A172 (cell line): ENCODE results near the gene COL1A1. TPM values are rescaled to one million over a fixed set of nuclear protein-coding genes. Genes with fewer than 3 reads are reported as not detected.

ENCODE experiments used
- DNase-seq: peaks from one replicate; pipeline ENCODE4 v3.0.0-alpha.2; 2015; ENCODE audit warnings: low spot score
- total RNA-seq: library from RNA; depleted of rRNA; stranded (reverse); fragments of >200 nt; shearing (Covaris generic); gene quantifications from 2 replicates; pipeline ENCODE4 v1.2.3, GENCODE V29; 2014; rRNA removed

Gene COL1A1
- total RNA-seq: 6.2 and 15.7 TPM in 2 replicates

DNA sequence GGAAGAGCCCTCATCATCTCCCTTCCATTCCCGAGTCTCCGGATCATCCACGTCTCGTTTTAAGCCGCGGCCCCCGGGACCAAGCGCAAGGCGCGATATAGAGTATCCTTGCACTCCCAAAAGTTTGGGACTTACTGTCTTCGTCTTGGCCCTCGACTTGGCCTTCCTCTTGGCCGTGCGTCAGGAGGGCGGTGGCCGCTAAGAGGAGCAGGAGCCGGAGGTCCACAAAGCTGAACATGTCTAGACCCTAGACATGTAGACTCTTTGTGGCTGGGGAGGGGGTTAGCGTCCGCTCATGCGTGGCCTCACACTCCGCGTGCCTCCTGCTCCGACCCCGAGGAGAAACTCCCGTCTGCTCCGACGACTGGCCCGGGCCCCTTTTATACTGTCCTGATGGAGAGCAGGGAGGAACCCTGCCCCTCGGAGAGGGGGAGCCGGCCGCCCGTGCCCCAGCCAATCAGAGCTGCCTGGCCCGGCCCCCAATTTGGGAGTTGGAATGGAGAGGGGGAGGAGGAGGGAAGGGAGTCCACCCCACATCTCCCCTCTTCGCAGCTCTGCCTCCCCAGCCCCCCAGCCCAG is at the start of gene COL1A1:
COL1A1 (minus strand) TSS at position 356 of the 579 bp plus-strand sequence; CDS start at position 238, 118 bp downstream.
- DNase-seq: no peak

DNA sequence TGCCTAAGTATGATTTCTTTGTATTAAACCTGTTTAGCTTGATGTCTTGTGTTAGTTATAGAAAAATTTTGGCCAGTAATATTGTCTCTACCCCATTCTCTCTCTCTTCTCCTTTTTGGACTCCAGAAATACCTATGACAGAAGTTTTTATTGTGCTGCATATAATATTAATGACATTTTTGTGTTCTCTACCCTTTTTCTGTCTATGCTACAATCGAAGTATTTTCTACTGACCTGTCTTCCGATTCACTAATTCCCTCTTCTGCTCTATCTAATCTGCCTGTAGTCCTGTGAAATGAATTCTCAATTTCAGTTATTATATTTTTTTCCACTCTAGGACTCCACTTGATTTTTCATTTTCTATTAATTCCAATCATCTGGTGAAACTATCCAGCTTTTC is 46.8 kb upstream of the COL1A1 start:
- no peak for DNase-seq

DNA sequence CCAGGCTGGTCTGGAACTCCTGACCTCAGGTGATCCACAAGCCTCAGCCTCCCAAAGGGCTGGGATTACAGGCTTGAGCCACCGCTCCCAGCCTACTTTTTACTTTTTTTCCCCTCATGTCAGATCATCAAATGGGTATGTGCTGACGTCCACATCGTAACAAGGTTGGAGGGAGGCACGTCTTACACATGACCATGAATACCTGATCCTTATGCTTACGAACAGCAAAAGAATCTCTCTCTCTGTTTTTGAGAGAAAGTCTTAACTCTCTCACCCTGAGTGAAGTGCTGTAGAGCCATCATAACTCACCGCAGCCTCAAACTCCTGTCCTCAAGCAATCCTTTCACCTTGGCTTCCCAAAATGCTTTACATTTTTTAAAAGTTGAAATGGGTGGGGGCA is 43.3 kb upstream of the COL1A1 start:
- no peak for DNase-seq

DNA sequence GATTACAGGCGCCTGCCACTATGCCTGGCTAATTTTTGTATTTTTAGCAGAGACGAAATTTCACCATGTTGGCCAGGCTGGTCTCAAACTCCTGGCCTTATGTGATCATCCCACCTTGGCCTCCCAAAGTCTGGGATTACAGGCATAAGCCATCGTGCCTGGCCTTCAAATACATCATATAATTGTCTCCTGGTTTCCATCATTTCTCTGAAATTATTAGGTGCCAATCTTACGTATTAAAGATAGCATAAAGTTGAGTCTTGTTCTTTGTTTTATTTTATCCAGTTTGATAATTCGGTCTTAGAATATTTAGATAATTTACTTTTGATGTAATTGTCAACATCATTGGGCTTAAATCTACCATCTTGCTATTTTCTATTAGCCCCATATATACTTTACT is 40.0 kb upstream of the COL1A1 start:
- DNase-seq: no peak

- DNase-seq: no peak
Measured at GRCh38 chr17:50240851-50241250, 39.4 kb upstream of the COL1A1 start.

GRCh38 chr17:50239937-50240336 is 38.5 kb upstream of the COL1A1 start:
- DNase-seq: no peak

GRCh38 chr17:50238601-50239280 is 37.3 kb upstream of the COL1A1 start:
- DNase-seq: no peak

DNA sequence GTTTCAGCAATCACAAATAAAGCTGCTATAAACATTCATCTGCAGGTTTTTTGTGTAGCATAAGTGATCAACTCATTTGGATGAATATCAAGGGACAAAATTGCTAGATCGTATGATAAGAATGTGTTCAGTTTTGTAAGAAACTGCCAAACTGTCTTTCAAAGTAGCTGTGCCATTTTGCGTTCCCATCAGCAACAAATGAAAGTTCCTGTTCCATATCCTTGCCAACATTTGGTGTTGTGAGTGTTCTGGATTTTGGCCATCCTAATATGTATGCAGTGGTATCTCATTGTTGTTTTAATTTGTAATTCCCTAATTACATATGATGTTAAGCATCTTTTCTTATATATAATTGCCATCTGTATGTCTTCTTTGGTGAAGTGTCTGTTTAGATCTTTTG is 36.5 kb upstream of the COL1A1 start:
- no peak for DNase-seq

- no peak for DNase-seq
Measured at GRCh38 chr17:50234581-50234980, 33.1 kb upstream of the COL1A1 start.

DNA sequence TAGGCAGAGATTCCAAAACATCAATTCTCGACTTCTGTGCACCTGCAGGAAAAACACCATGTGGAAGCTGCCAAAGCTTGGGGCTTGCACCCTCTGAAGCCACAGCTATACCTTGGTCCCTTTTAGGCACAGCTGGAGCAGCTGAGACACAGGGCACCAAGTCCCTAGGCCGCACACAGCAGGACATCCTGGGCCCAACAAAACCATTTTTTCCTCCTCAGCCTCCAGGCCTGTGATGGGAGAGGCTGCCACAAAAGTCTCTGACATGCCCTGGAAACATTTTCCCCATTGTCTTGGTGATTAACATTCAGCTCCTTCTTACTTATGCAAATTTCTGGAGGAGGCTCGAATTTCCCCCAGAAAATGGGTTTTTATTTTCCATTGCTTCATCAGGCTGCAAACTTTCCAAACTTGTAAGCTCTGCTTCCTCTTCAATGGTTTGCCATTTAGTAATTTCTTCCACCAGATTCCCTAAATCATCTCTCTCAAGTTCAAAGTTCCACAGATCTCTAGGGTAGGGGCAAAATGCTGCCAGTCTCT is 24.3 kb upstream of the COL1A1 start:
- no peak for DNase-seq

DNA sequence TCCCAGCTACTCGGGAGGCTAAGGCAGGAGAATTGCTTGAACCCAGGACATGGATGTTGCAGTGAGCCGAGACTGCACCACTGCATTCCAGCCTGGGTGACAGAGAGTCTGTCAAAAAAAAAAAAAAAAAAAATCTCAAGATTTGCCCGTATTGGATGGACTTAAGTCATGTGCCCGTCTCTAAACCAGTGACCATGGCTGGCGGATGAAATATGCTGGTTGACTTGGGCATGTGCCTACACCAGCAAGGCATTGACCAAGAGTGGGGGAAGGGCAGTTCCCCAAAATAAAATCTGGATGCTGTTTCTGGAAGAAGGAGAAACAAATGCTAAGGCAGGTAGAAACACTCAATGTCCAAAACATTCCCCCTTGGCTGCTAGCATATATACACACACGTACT is 21.5 kb upstream of the COL1A1 start:
- DNase-seq: no peak

DNA sequence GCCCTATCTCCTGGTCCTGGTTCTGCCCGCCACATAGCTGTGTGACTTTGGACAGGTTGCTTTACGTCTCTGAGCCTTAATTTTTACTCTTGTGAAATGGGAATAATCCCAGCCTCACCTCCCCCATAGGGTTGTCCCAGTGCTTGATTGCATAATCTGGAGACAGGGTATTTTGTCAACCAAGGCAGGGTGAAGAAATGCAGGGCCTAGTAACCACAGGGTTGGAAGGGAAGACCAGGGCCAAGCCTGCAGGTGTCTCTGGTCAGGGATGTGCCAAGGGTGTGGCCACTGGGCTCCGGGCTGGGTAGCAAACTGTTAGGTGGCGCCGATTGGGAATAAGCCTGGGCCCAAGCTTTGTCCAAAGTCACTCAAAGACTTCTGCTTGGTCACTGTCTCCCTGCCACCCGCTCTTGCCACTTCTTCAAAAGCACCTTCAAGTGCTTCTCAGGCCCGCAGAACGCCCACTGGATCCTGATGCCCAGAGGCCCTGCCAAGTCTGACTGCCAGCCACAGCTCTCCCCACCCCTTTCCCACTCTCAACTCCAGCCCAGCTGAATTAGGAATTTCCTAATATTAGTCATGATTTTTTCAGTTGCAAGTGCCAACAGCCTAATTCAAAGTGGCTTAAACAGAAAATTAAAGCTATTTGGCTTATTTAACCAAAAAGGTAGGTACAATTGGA is 20.6 kb upstream of the COL1A1 start:
- DNase-seq: peak; percentile 57

- DNase-seq: no peak
Measured at GRCh38 chr17:50221266-50221863, 19.9 kb upstream of the COL1A1 start.

DNA sequence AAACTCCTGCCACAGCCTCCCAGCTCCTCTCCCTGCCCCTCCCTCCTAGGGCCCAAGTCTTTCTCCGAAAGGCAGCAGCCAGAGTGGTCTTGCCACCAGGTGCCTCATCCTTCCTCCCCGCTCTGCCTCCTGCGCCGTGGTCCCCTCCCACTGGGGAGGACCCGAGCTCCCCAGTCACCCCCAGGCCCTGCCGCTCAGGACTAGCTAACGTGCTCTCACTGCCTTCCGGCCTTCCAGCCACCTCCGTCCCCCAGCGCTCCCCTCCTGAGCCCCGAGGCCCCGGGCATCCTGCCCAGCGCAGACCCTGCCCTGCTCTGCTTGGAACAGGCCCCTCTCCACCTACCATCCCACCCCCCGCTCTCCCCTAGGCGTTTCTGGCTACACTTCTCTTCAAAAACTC is 19.4 kb upstream of the COL1A1 start:
- no peak for DNase-seq

GRCh38 chr17:50219939-50220465 is 18.6 kb upstream of the COL1A1 start:
- peak; percentile 56 for DNase-seq

DNA sequence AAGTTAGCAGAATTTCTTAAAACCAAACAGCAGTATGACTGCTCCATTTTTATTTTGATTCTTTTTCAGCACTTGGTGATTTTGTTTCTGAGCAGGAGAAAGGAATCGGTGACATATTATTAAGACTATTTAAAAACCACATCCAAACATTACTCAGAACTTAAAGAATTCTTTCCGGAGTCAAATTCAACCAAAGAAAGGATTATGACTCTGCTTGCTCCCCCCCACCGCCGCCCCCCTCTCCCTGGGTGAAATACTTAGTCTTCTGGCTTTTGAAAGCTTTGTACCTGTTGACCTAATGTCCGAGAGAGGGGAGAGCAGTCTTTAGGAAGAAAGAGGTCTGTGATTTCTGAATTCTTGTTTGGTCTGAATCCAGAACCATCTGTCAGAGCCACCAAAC is 17.9 kb upstream of the COL1A1 start:
- DNase-seq: peak; percentile 90

GRCh38 chr17:50218771-50219315 is 17.4 kb upstream of the COL1A1 start:
- peak; percentile 82 for DNase-seq

DNA sequence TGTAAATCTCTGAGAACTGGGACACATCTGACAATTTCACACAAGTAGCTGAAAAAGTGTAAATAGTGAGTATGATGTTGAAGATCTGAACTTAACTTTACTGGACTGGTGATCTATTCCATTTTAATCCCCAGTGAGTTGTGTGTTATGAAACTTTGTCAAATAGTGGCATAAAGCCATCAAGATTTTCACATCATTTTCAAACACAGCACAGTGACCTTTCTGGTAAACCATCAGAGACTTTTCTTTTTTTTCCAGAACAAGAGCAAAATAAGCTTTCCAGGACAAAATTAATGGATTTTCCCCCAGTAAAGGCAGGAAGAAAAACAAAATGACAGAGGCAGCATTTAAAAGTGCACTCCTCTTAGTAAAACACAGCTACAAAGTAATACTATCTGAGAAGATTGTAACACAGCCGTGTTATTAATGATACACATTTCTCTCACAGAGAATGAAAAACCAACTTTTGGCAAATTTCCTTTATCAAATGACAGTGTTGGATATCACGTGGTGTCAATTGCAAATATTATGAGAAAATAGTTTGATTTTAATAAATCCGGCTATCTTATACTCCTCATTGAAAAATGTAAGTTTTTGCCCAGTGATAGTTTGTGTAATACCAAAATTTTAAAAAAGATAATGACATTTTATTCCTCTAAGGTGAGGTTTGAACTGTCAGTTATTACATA is 16.8 kb upstream of the COL1A1 start:
- no peak for DNase-seq

GRCh38 chr17:50217591-50217990 is 16.2 kb upstream of the COL1A1 start:
- DNase-seq: no peak

- no peak for DNase-seq
Measured at GRCh38 chr17:50214976-50215760, 13.7 kb upstream of the COL1A1 start.
